IMR-90 (cell line): ENCODE results near the gene NXN.

ENCODE experiments used
- CTCF ChIP-seq: conservative IDR thresholded peaks from 2 replicates; pipeline ENCODE4 v1.5.1; 2012; ENCODE audit warnings: mild to moderate bottlenecking, low read depth, low read length, improper control_type of control experiment
- RAD21 ChIP-seq: IDR thresholded peaks from 2 replicates; pipeline ENCODE4 v1.6.1; 2012; ENCODE audit warnings: low read length, improper control_type of control experiment

- TF ChIP-seq RAD21 (no peak), CTCF (no peak)
Measured at GRCh38 chr17:1003972-1004768, 24.6 kb upstream of the NXN start.
